B cell (primary cell): Measurements from ENCODE around the gene TRDN. TPM values are rescaled to one million over a fixed set of nuclear protein-coding genes. Genes with fewer than 3 reads are reported as not detected.

Experiments used
- ATAC-seq: fragments of 200-7000 bp; cut with Tn5 transposase; one replicate; pipeline ENCODE4 v1.10.0; 2021; ENCODE audit warnings: low read depth, mild to moderate bottlenecking, moderate number of reproducible peaks, moderate library complexity
- CTCF ChIA-PET: fragments of 350-600 bp; sonication (Branson Sonifier 250); formaldehyde crosslinking; loops from one replicate; lab custom pipeline; 2021; ENCODE audit warnings: antibody characterized with exemption, inconsistent platforms; lab: Charles Lee
- POLR2A ChIA-PET: fragments of 350-600 bp; sonication (Branson Sonifier 250); formaldehyde crosslinking; loops from one replicate; lab custom pipeline; 2021; ENCODE audit warnings: antibody characterized with exemption; lab: Charles Lee
- DNase-seq: peaks from one replicate; pipeline ENCODE4 v3.0.0; 2013
- H2AFZ ChIP-seq: 2 replicates; pipeline ENCODE4 v1.6.1; 2012; ENCODE audit warnings: mild to moderate bottlenecking, low read depth, low read length; ENCODE audit not compliant: insufficient read depth, poor library complexity, severe bottlenecking
- H3K27ac ChIP-seq, 2 donors: 1 replicate in 1 of 2; 2 replicates in 1 of 2; pipeline ENCODE4 v1.5.1; 2012 to 2013; ENCODE audit warnings: low read length in 2 of 2, mild to moderate bottlenecking in 2 of 2, moderate library complexity in 1 of 2
- H3K27me3 ChIP-seq, 4 experiments: fragments of 200-600 bp in 1 of 4; sonication (generic) in 1 of 4; replicated peaks in 1 of 4; 1 replicate in 2 of 4; 2 replicates in 2 of 4; pipeline versions ENCODE4 v1.6.1 to v1.7.0; 2013 to 2016; ENCODE audit warnings: low read length in 3 of 4, mild to moderate bottlenecking in 2 of 4, mixed read lengths in 1 of 4, moderate library complexity in 1 of 4; ENCODE audit not compliant: insufficient read depth in 4 of 4, control insufficient read depth in 3 of 4; ENCODE audit errors: control extremely low read depth in 1 of 4
- H3K36me3 ChIP-seq, 2 experiments: replicated peaks in 1 of 2; 1 replicate in 1 of 2; 2 replicates in 1 of 2; pipeline versions ENCODE4 v1.6.1 to v1.7.1; 2013; ENCODE audit warnings: low read length in 1 of 2; ENCODE audit not compliant: insufficient read depth in 2 of 2, control insufficient read depth in 1 of 2; ENCODE audit errors: control extremely low read depth in 1 of 2, extremely low read depth in 1 of 2
- H3K4me1 ChIP-seq, 2 donors: fragments of 200-600 bp in 1 of 2; sonication (generic) in 1 of 2; 1 replicate in 1 of 2; 2 replicates in 1 of 2; pipeline versions ENCODE4 v1.5.1 to v1.6.1; 2013 to 2017; ENCODE audit warnings: low read length in 2 of 2; ENCODE audit not compliant: control insufficient read depth in 2 of 2, insufficient read depth in 2 of 2
- H3K4me2 ChIP-seq: replicated peaks from 2 replicates; pipeline ENCODE3; 2012; ENCODE audit warnings: mild to moderate bottlenecking, low read depth, low read length; ENCODE audit not compliant: poor library complexity, severe bottlenecking
- H3K4me3 ChIP-seq, 5 experiments: fragments of 200-600 bp in 1 of 5; sonication (generic) in 1 of 5; 1 replicate in 3 of 5; 2 replicates in 2 of 5; pipeline versions ENCODE4 v1.5.1 to v1.7.0; 2011 to 2016; ENCODE audit warnings: low read length in 4 of 5, mild to moderate bottlenecking in 4 of 5, low read depth in 2 of 5, control low read depth in 1 of 5, moderate library complexity in 1 of 5; ENCODE audit not compliant: insufficient read depth in 1 of 5; ENCODE audit errors: control extremely low read depth in 1 of 5, extremely low read depth in 1 of 5
- H3K79me2 ChIP-seq: fragments of 200-600 bp; sonication (generic); one replicate; pipeline ENCODE4 v1.6.0; 2016; ENCODE audit warnings: low read length; ENCODE audit not compliant: control insufficient read depth, insufficient read depth
- H3K9ac ChIP-seq: fragments of 200-600 bp; sonication (generic); 2 replicates; pipeline ENCODE4 v1.6.1; 2017; ENCODE audit warnings: mild to moderate bottlenecking, low read length, moderate library complexity
- H3K9me3 ChIP-seq, 3 donors: one replicate each; pipeline versions ENCODE4 v1.6.1 to v1.7.1; 2013; ENCODE audit warnings: low read length in 2 of 3; ENCODE audit not compliant: control insufficient read depth in 2 of 3, insufficient read depth in 1 of 3; ENCODE audit errors: control extremely low read depth in 1 of 3
- H4K20me1 ChIP-seq: 2 replicates; pipeline ENCODE4 v1.6.0; 2012; ENCODE audit warnings: mild to moderate bottlenecking, low read length; ENCODE audit not compliant: insufficient read depth, control insufficient read depth, poor library complexity, severe bottlenecking
- H3K27ac Mint-ChIP-seq: one replicate; pipeline ENCODE4 v1.8.0; 2021; ENCODE audit warnings: mixed read lengths
- H3K27me3 Mint-ChIP-seq: one replicate; pipeline ENCODE4 v1.8.0; 2021; ENCODE audit warnings: mixed read lengths
- H3K4me1 Mint-ChIP-seq: one replicate; pipeline ENCODE4 v1.8.0; 2021; ENCODE audit warnings: mixed read lengths
- H3K4me3 Mint-ChIP-seq: one replicate; pipeline ENCODE4 v1.8.0; 2021; ENCODE audit warnings: mixed read lengths
- H3K9me3 Mint-ChIP-seq: one replicate; pipeline ENCODE4 v1.8.0; 2022; ENCODE audit warnings: mixed read lengths; ENCODE audit not compliant: insufficient read depth
- CTCF ChIP-seq: fragments of 200-600 bp; IDR thresholded peaks from one replicate; pipeline ENCODE4 v1.8.0; 2022; ENCODE audit warnings: antibody characterized with exemption, mild to moderate bottlenecking
- EZH2 ChIP-seq: IDR thresholded peaks from 2 replicates; pipeline ENCODE4 v1.6.1; 2012; ENCODE audit warnings: borderline replicate concordance, low read depth, mild to moderate bottlenecking, moderate library complexity, low read length; ENCODE audit not compliant: insufficient read depth, poor library complexity, severe bottlenecking
- WGBS: methylation state at CpG from one replicate; pipeline ENCODE4 v1.1.5; 2013; ENCODE audit warnings: missing lambda C conversion rate; ENCODE audit not compliant: insufficient coverage; 5-methylcytosine and 5-hydroxymethylcytosine counted together
- intact Hi-C: fragments of 100-400 bp; cut with micrococcal nuclease; formaldehyde crosslinking; loops from one replicate; pipeline ENCODE4 v1.10.0; 2022
- polyA plus RNA-seq: library from polyadenylated mRNA; depleted of rRNA; stranded (reverse); fragments of >200 nt; gene quantifications from 2 replicates; pipeline ENCODE4 v1.2.3, GENCODE V29; 2012
- total RNA-seq, 2 donors: library from RNA; stranded (reverse); fragments of 120-200 nt in 1 of 2; gene quantifications; 1 replicate in 1 of 2; 2 replicates in 1 of 2; pipeline versions ENCODE4 v1.2.3 to v1.2.4, GENCODE V29; 2013 to 2022

Gene TRDN
- total and polyA plus RNA-seq, 2 donors (not counting 1 experiment from before 2014, with no cell fraction given), result not detected

GRCh38 chr6:123508290-123508689, 128.5 kb downstream of the TRDN start:
- Histone ChIP-seq H3K9me3 (no peaks in the 10 kb centered on the region), H2AFZ (no peak overlapping the region), H3K36me3 (no peaks in the 10 kb centered on the region), H3K9ac (no peak overlapping the region), H3K79me2 (no peaks in the 10 kb centered on the region), H3K4me2 (no peak overlapping the region), H3K27me3 (no peaks in the 10 kb centered on the region), H3K4me1 (no peaks in the 10 kb centered on the region), H4K20me1 (no peaks in the 10 kb centered on the region), H3K27ac (no peak overlapping the region), H3K4me3 (no peak overlapping the region)
- no peaks in the 10 kb centered on the region for H3K9me3 Mint-ChIP-seq
- no peak for DNase-seq
- H3K4me3 Mint-ChIP-seq, result no peak overlapping the region
- ChIA-PET POLR2A (no interaction called here), CTCF (no interaction called here)
- intact Hi-C loops, result no loop called here
- H3K4me1 Mint-ChIP-seq, result no peaks in the 10 kb centered on the region
- no peak overlapping the region for H3K27ac Mint-ChIP-seq
- WGBS, result no CpG with 5 or more reads among the region's 2 CpGs
- no peaks in the 10 kb centered on the region for H3K27me3 Mint-ChIP-seq
- ATAC-seq, result no peak
- no peak for TF ChIP-seq CTCF
- no peak for TF ChIP-seq EZH2

GRCh38 chr6:123507582-123507981, 129.2 kb downstream of the TRDN start:
- intact Hi-C loops, result no loop called here
- H3K4me3 Mint-ChIP-seq, result no peak overlapping the region
- H3K79me2 ChIP-seq, result no peaks in the 10 kb centered on the region

More at GRCh38 chr6:123507582-123507981, 129.2 kb downstream of the TRDN start:
- WGBS, result no CpG with 5 or more reads among the region's 2 CpGs
- POLR2A ChIA-PET, result no interaction called here
- no peaks in the 10 kb centered on the region for H3K9me3 ChIP-seq
- Mint-ChIP-seq H3K27me3 (no peaks in the 10 kb centered on the region), H3K9me3 (no peaks in the 10 kb centered on the region), H3K4me1 (no peaks in the 10 kb centered on the region), H3K27ac (no peak overlapping the region)
- H3K4me1 ChIP-seq, result no peaks in the 10 kb centered on the region
- no peak for DNase-seq
- H3K27ac ChIP-seq, result no peak overlapping the region
- no peak overlapping the region for H2AFZ ChIP-seq
- no peaks in the 10 kb centered on the region for H4K20me1 ChIP-seq
- ATAC-seq, result no peak
- no peak overlapping the region for H3K4me3 ChIP-seq
- no peaks in the 10 kb centered on the region for H3K36me3 ChIP-seq
- no peak overlapping the region for H3K4me2 ChIP-seq
- CTCF ChIA-PET, result no interaction called here
- TF ChIP-seq CTCF, result no peak
- TF ChIP-seq EZH2, result no peak
- no peaks in the 10 kb centered on the region for H3K27me3 ChIP-seq
- no peak overlapping the region for H3K9ac ChIP-seq
